H1 (cell line): ENCODE measurements around the gene ANKRD40. TPM values are rescaled to one million over a fixed set of nuclear protein-coding genes. Genes with fewer than 3 reads are reported as not detected.

Experiments used
- CTCF ChIA-PET: fragments of 300-600 bp; sonication (Branson Sonifier 250); formaldehyde crosslinking; loops from one replicate; lab custom pipeline; 2021; ENCODE audit not compliant: partially characterized antibody; lab: Charles Lee
- POLR2A ChIA-PET: fragments of 300-600 bp; sonication (Branson Sonifier 250); formaldehyde crosslinking; loops from one replicate; lab custom pipeline; 2021; ENCODE audit warnings: inconsistent platforms; ENCODE audit not compliant: partially characterized antibody; lab: Charles Lee
- DNase-seq, 2 experiments: peaks; one replicate each; pipeline versions ENCODE4 v3.0.0 to v3.0.0-alpha.2; 2010 to 2022; ENCODE audit warnings: low spot score in 2 of 2, low read depth in 1 of 2, mixed read lengths in 1 of 2
- FAIRE-seq: peaks from 2 replicates; lab custom pipeline; 2011; peaks lifted over from hg19 to GRCh38; lab: Jason Lieb, UNC
- H2AFZ ChIP-seq: 2 replicates; pipeline ENCODE4 v1.8.1; 2012; ENCODE audit warnings: low read length, inconsistent platforms
- H2AK5ac ChIP-seq: 2 replicates; pipeline ENCODE4 v1.6.1; 2013; ENCODE audit warnings: low read depth, low read length
- H2BK120ac ChIP-seq: replicated peaks from 2 replicates; pipeline ENCODE3; 2013; ENCODE audit warnings: low read depth, low read length, inconsistent platforms
- H2BK12ac ChIP-seq: 2 replicates; pipeline ENCODE4 v1.6.1; 2013; ENCODE audit warnings: low read depth, low read length
- H2BK15ac ChIP-seq: 2 replicates; pipeline ENCODE4 v1.6.1; 2013; ENCODE audit warnings: low read length
- H2BK20ac ChIP-seq: 2 replicates; pipeline ENCODE4 v1.6.1; 2013; ENCODE audit warnings: low read length
- H2BK5ac ChIP-seq: 2 replicates; pipeline ENCODE4 v1.6.1; 2013; ENCODE audit warnings: low read depth, low read length
- H3K14ac ChIP-seq: 2 replicates; pipeline ENCODE4 v1.6.1; 2013; ENCODE audit warnings: inconsistent platforms; ENCODE audit not compliant: insufficient read length
- H3K18ac ChIP-seq: 2 replicates; pipeline ENCODE4 v1.6.1; 2013; ENCODE audit warnings: low read length; ENCODE audit errors: extremely low read depth
- H3K23ac ChIP-seq: 2 replicates; pipeline ENCODE4 v1.6.1; 2013; ENCODE audit warnings: inconsistent platforms; ENCODE audit not compliant: insufficient read length
- H3K23me2 ChIP-seq: 2 replicates; pipeline ENCODE4 v1.6.1; 2013; ENCODE audit warnings: low read depth, low read length
- H3K27ac ChIP-seq: 2 replicates; pipeline ENCODE4 v1.6.1; 2011; ENCODE audit warnings: low read depth, low read length, inconsistent platforms
- H3K27me3 ChIP-seq, 4 experiments: replicated peaks in 1 of 4; 1 replicate in 1 of 4; 2 replicates in 3 of 4; pipeline versions ENCODE4 v1.6.1 to v1.8.1; 2011 to 2013; ENCODE audit warnings: low read length in 3 of 4, mild to moderate bottlenecking in 3 of 4, inconsistent platforms in 2 of 4, mixed read lengths in 2 of 4, moderate library complexity in 1 of 4; ENCODE audit not compliant: control insufficient read depth in 3 of 4, insufficient read depth in 3 of 4; ENCODE audit errors: extremely low read depth in 1 of 4
- H3K36me3 ChIP-seq, 4 experiments: 2 replicates each; pipeline versions ENCODE4 v1.6.1 to v1.8.1; 2011 to 2013; ENCODE audit warnings: mild to moderate bottlenecking in 4 of 4, low read length in 3 of 4, moderate library complexity in 2 of 4, control low read depth in 1 of 4, inconsistent platforms in 1 of 4; ENCODE audit not compliant: insufficient read depth in 4 of 4, control insufficient read depth in 2 of 4
- H3K4ac ChIP-seq: replicated peaks from 2 replicates; pipeline ENCODE3; 2013; ENCODE audit warnings: low read length, low read depth, mixed read lengths, inconsistent platforms; ENCODE audit not compliant: insufficient read length
- H3K4me1 ChIP-seq, 4 experiments: replicated peaks in 1 of 4; 1 replicate in 1 of 4; 2 replicates in 3 of 4; pipeline versions ENCODE4 v1.6.1 to v1.8.1; 2011 to 2013; ENCODE audit warnings: low read length in 3 of 4, inconsistent platforms in 2 of 4, mixed read lengths in 1 of 4; ENCODE audit not compliant: insufficient read depth in 4 of 4, control insufficient read depth in 3 of 4
- H3K4me2 ChIP-seq, 2 experiments: 2 replicates each; pipeline versions ENCODE4 v1.6.1 to v1.8.1; 2011 to 2013; ENCODE audit warnings: low read depth in 2 of 2, low read length in 2 of 2, control low read depth in 1 of 2, inconsistent platforms in 1 of 2, mild to moderate bottlenecking in 1 of 2; ENCODE audit not compliant: insufficient read depth in 1 of 2
- H3K4me3 ChIP-seq, 4 experiments: fragments of 200-600, 300-600 bp in 1 of 4; sonication (generic), shearing (Covaris generic), sonication (Bioruptor Twin) in 1 of 4; 2 replicates each; pipeline versions ENCODE4 v1.5.1 to v1.8.1; 2011 to 2016; ENCODE audit warnings: low read length in 4 of 4, low read depth in 3 of 4, control low read depth in 2 of 4, inconsistent platforms in 2 of 4, mild to moderate bottlenecking in 2 of 4, mixed read lengths in 1 of 4, moderate library complexity in 1 of 4; ENCODE audit not compliant: insufficient read depth in 2 of 4; ENCODE audit errors: extremely low read depth in 1 of 4
- H3K56ac ChIP-seq: replicated peaks from 2 replicates; pipeline ENCODE3; 2013; ENCODE audit warnings: low read depth, mild to moderate bottlenecking, mixed read lengths, low read length, inconsistent platforms; ENCODE audit not compliant: insufficient read length
- H3K79me1 ChIP-seq: 2 replicates; pipeline ENCODE4 v1.6.1; 2013; ENCODE audit warnings: low read depth, low read length, control low read depth
- H3K79me2 ChIP-seq, 2 experiments: 2 replicates each; pipeline versions ENCODE4 v1.6.1 to v1.8.1; 2012 to 2013; ENCODE audit warnings: low read length in 2 of 2, mild to moderate bottlenecking in 2 of 2, inconsistent platforms in 1 of 2; ENCODE audit not compliant: insufficient read depth in 2 of 2, control insufficient read depth in 1 of 2
- H3K9ac ChIP-seq, 4 experiments: replicated peaks in 1 of 4; 1 replicate in 1 of 4; 2 replicates in 3 of 4; pipeline versions ENCODE4 v1.6.1 to v1.8.1; 2011 to 2013; ENCODE audit warnings: low read depth in 3 of 4, low read length in 3 of 4, control low read depth in 2 of 4, mild to moderate bottlenecking in 2 of 4, moderate library complexity in 2 of 4, inconsistent platforms in 1 of 4; ENCODE audit errors: extremely low read depth in 1 of 4
- H3K9me3 ChIP-seq, 2 experiments: 2 replicates each; pipeline versions ENCODE4 v1.6.1 to v1.8.1; 2012 to 2013; ENCODE audit warnings: mild to moderate bottlenecking in 2 of 2, moderate library complexity in 2 of 2, control low read depth in 1 of 2, inconsistent platforms in 1 of 2, low read depth in 1 of 2, low read length in 1 of 2, mixed read lengths in 1 of 2; ENCODE audit not compliant: insufficient read depth in 2 of 2
- H4K20me1 ChIP-seq, 2 experiments: replicated peaks in 1 of 2; 2 replicates each; pipeline versions ENCODE3 to v1.8.1; 2011 to 2013; ENCODE audit warnings: inconsistent platforms in 2 of 2, low read length in 2 of 2, mild to moderate bottlenecking in 1 of 2; ENCODE audit not compliant: insufficient read depth in 2 of 2, control insufficient read depth in 1 of 2
- H4K5ac ChIP-seq: 2 replicates; pipeline ENCODE4 v1.6.1; 2013; ENCODE audit warnings: low read length, low read depth, mixed read lengths, inconsistent platforms; ENCODE audit not compliant: insufficient read length
- H4K8ac ChIP-seq: 2 replicates; pipeline ENCODE4 v1.8.0; 2013; ENCODE audit warnings: mild to moderate bottlenecking, moderate library complexity, low read length, inconsistent platforms; ENCODE audit not compliant: insufficient read depth; ENCODE audit errors: extremely low read depth
- H4K91ac ChIP-seq: replicated peaks from 2 replicates; pipeline ENCODE3; 2013; ENCODE audit warnings: low read length, mixed read lengths, inconsistent platforms; ENCODE audit not compliant: insufficient read length
- BRCA1 ChIP-seq: IDR thresholded peaks from 2 replicates; pipeline ENCODE4 v1.6.1; 2012; ENCODE audit warnings: low read depth, low read length, improper control_type of control experiment
- CREB1 ChIP-seq: IDR thresholded peaks from 2 replicates; pipeline ENCODE4 v1.6.1; 2012; ENCODE audit warnings: inconsistent platforms
- EGR1 ChIP-seq: IDR thresholded peaks from 2 replicates; pipeline ENCODE4 v1.6.1; 2011; ENCODE audit warnings: low read depth, low read length, borderline replicate concordance
- FOSL1 ChIP-seq: IDR thresholded peaks from 2 replicates; pipeline ENCODE4 v1.6.1; 2011; ENCODE audit warnings: mild to moderate bottlenecking, low read depth, low read length, moderate library complexity; ENCODE audit not compliant: insufficient read depth
- KDM5A ChIP-seq: fragments of 200-600 bp; IDR thresholded peaks from 2 replicates; pipeline ENCODE4 v1.7.1; 2012; ENCODE audit warnings: mild to moderate bottlenecking, low read length, inconsistent platforms, mixed read lengths
- POLR2A ChIP-seq, 2 experiments: IDR thresholded peaks; 1 replicate in 1 of 2; 2 replicates in 1 of 2; pipeline ENCODE4 v1.6.1; 2011; ENCODE audit warnings: low read depth in 2 of 2, low read length in 2 of 2, mild to moderate bottlenecking in 2 of 2; ENCODE audit errors: control extremely low read depth in 1 of 2
- POLR2AphosphoS5 ChIP-seq: IDR thresholded peaks from 2 replicates; pipeline ENCODE4 v1.6.1; 2011; ENCODE audit warnings: low read depth, low read length
- POU5F1 ChIP-seq: IDR thresholded peaks from 2 replicates; pipeline ENCODE4 v1.6.1; 2011; ENCODE audit warnings: low read depth, mild to moderate bottlenecking, low read length, moderate library complexity
- RAD21 ChIP-seq, 2 experiments: IDR thresholded peaks in 1 of 2; conservative IDR thresholded peaks in 1 of 2; 2 replicates each; pipeline ENCODE4 v1.6.1; 2011; ENCODE audit warnings: low read depth in 2 of 2, low read length in 2 of 2, improper control_type of control experiment in 1 of 2, inconsistent platforms in 1 of 2, mild to moderate bottlenecking in 1 of 2, moderate library complexity in 1 of 2
- RBBP5 ChIP-seq: IDR thresholded peaks from 2 replicates; pipeline ENCODE4 v1.7.1; 2012; ENCODE audit warnings: low read depth, mild to moderate bottlenecking, inconsistent platforms, low read length, moderate library complexity, borderline replicate concordance
- SIRT6 ChIP-seq: IDR thresholded peaks from one replicate; pipeline ENCODE4 v1.7.1; 2012; ENCODE audit warnings: low read length, inconsistent platforms
- SIX5 ChIP-seq: IDR thresholded peaks from 2 replicates; pipeline ENCODE4 v1.6.1; 2011; ENCODE audit warnings: mild to moderate bottlenecking, low read depth, low read length
- SRF ChIP-seq: IDR thresholded peaks from 2 replicates; pipeline ENCODE4 v1.6.1; 2011; ENCODE audit warnings: mild to moderate bottlenecking, low read depth, low read length, moderate library complexity
- USF2 ChIP-seq: IDR thresholded peaks from 2 replicates; pipeline ENCODE4 v1.6.1; 2011; ENCODE audit warnings: low read length, improper control_type of control experiment
- WGBS, 2 experiments: shearing (Covaris generic) in 1 of 2; methylation state at CpG; one replicate each; pipeline versions ENCODE4 v1.1.6 to v1.1.7; 2013 to 2015; ENCODE audit warnings: low lambda C conversion rate in 2 of 2, mixed read lengths in 2 of 2, inconsistent platforms in 1 of 2, low coverage in 1 of 2, missing lambda C conversion rate in 1 of 2; ENCODE audit not compliant: insufficient replicate concordance in 2 of 2, insufficient coverage in 1 of 2, insufficient read length in 1 of 2; ENCODE audit errors: extremely low coverage in 1 of 2, missing lambda C conversion rate in 1 of 2; 5-methylcytosine and 5-hydroxymethylcytosine counted together
- polyA plus RNA-seq, 7 experiments: library from polyadenylated mRNA; depleted of rRNA in 3 of 7; stranded (reverse) in 5 of 7; unstranded in 2 of 7; fragments of >200 nt in 5 of 7; fragments of 200-250 nt in 2 of 7; gene quantifications; 1 replicate in 5 of 7; 2 replicates in 1 of 7; 4 replicates in 1 of 7; pipeline versions ENCODE4 v1.2.1 to v1.2.3, GENCODE V29; 2011 to 2013; ENCODE audit warnings: missing spikeins in 2 of 7, mixed read lengths in 2 of 7
- total RNA-seq: library from RNA; stranded (reverse); fragmentation: NEBNext Ultra II Directional; extraction: Animal tissue kit (Norgen Biotek cat#: 25700); gene quantifications from 2 replicates; pipeline ENCODE4 v1.2.1, GENCODE V29; 2021

The ANKRD40 gene
- total and polyA plus RNA-seq, 2 of the 8 experiments (the other 6 are each of a cell fraction or from before 2014, with no cell fraction given) = 26.1 to 50.1 TPM

GRCh38 chr17:50745631-50746030 lies 37.9 kb upstream of the ANKRD40 start:
- Histone ChIP-seq H3K9me3 (no peaks in the 10 kb centered on the region), H2AK5ac (no peak overlapping the region), H2BK120ac (no peak overlapping the region), H3K23ac (no peak overlapping the region), H3K56ac (no peak overlapping the region), H2BK20ac (no peak overlapping the region), H2BK5ac (no peak overlapping the region), H4K91ac (no peak overlapping the region), H2AFZ (no peak overlapping the region), H3K36me3 (peaks cover 46 to 97% (median 83%) of the 10 kb centered on the region in 4 experiments), H4K20me1 (peaks cover 5 to 11% of the 10 kb centered on the region in 2 experiments), H3K79me1 (no peaks in the 10 kb centered on the region; the same call in 1 of the 2 replicates), H3K27ac (no peak overlapping the region), H3K4me1 (no peaks in the 10 kb centered on the region), H4K5ac (no peak overlapping the region), H3K14ac (no peak overlapping the region), H2BK12ac (no peak overlapping the region), H2BK15ac (no peak overlapping the region), H3K18ac (no peak overlapping the region), H3K23me2 (no peaks in the 10 kb centered on the region), H4K8ac (no peak overlapping the region; the same call in 1 of the 2 replicates), H3K27me3 (no peaks in the 10 kb centered on the region), H3K79me2 (0 out of 4 replicates have a peak, but pooled peaks cover 0 to 9% of the 10 kb centered on the region in 2 experiments), H3K4ac (no peak overlapping the region), H3K4me2 (no peak overlapping the region), H3K4me3 (no peak overlapping the region), H3K9ac (no peak overlapping the region)
- ChIA-PET CTCF (interaction anchor here (0.7 to 1.6 kb wide), 2 partner anchors 10 to 195 kb away, joined by 3 to 4 read pairs; no protein-coding TSS in a partner anchor), POLR2A (no interaction called here)
- DNase-seq (no peak), FAIRE-seq (no peak)
- whole genome bisulfite sequencing, 2 experiments = 88% methylated on average over 12 of the region's 12 CpGs; no CpG with 5 or more reads in 1 of the 2 experiments
- TF ChIP-seq RBBP5 (no peak), EGR1 (no peak), FOSL1 (no peak), RAD21 (IDR thresholded peaks at IDR 0.05 in 1 of 2, conservative IDR thresholded peaks at IDR 0.05 in 1 of 2; ENCODE audit: low read depth in 2 of 2, low read length in 2 of 2) (no peak), KDM5A (no peak), SRF (no peak), SIX5 (no peak), SIRT6 (no peak), USF2 (no peak), BRCA1 (no peak), POLR2A (IDR thresholded peaks at IDR 0.05; ENCODE audit: control extremely low read depth in 1 of 2, low read depth in 2 of 2, low read length in 2 of 2) (no peak), POU5F1 (no peak), CREB1 (no peak), POLR2AphosphoS5 (no peak)
